Spinal cord (tissue), 10 donors: Measurements from ENCODE around the gene ALDH5A1. TPM values are rescaled to one million over a fixed set of nuclear protein-coding genes. Genes with fewer than 3 reads are reported as not detected.

Experiments
- DNase-seq, 6 donors: peaks; one replicate each; pipeline versions ENCODE4 v3.0.0 to v3.0.0-alpha.2; 2013 to 2015; ENCODE audit warnings: low spot score in 6 of 6, low read depth in 4 of 6
- H3K27ac ChIP-seq: one replicate; pipeline ENCODE4 v1.5.1; 2013; ENCODE audit warnings: low read depth, low read length, control low read depth
- H3K27me3 ChIP-seq: one replicate; pipeline ENCODE4 v1.6.1; 2013; ENCODE audit warnings: low read length; ENCODE audit not compliant: control insufficient read depth, insufficient read depth
- H3K36me3 ChIP-seq: one replicate; pipeline ENCODE4 v1.6.1; 2013; ENCODE audit warnings: low read length; ENCODE audit not compliant: control insufficient read depth, insufficient read depth
- H3K4me1 ChIP-seq: one replicate; pipeline ENCODE4 v1.6.1; 2013; ENCODE audit warnings: low read length; ENCODE audit not compliant: control insufficient read depth, insufficient read depth
- H3K4me3 ChIP-seq: one replicate; pipeline ENCODE4 v1.5.1; 2013; ENCODE audit warnings: low read depth, low read length, control low read depth
- H3K9me3 ChIP-seq: one replicate; pipeline ENCODE4 v1.6.1; 2013; ENCODE audit warnings: low read length; ENCODE audit not compliant: control insufficient read depth, insufficient read depth
- WGBS: methylation state at CpG from one replicate; pipeline ENCODE4 v1.1.5; 2013; ENCODE audit warnings: missing lambda C conversion rate; ENCODE audit not compliant: insufficient coverage; 5-methylcytosine and 5-hydroxymethylcytosine counted together
- polyA plus RNA-seq, 2 donors: library from polyadenylated mRNA; unstranded; fragments of 120-200 nt; gene quantifications; one replicate each; pipeline ENCODE4 v1.2.1, GENCODE V29; 2013; ENCODE audit not compliant: insufficient read length in 2 of 2
- total RNA-seq, 2 donors: library from RNA; depleted of rRNA in 1 of 2; stranded (reverse); fragments of 120-200 nt in 1 of 2; fragments of >200 nt in 1 of 2; gene quantifications; one replicate each; pipeline versions ENCODE4 v1.2.3 to v1.2.4, GENCODE V29; 2013 to 2014
- donor health status: healthy.

The ALDH5A1 gene
- total and polyA plus RNA-seq, 4 donors, result 22.4 to 68.3 (median 44.7) TPM

DNA sequence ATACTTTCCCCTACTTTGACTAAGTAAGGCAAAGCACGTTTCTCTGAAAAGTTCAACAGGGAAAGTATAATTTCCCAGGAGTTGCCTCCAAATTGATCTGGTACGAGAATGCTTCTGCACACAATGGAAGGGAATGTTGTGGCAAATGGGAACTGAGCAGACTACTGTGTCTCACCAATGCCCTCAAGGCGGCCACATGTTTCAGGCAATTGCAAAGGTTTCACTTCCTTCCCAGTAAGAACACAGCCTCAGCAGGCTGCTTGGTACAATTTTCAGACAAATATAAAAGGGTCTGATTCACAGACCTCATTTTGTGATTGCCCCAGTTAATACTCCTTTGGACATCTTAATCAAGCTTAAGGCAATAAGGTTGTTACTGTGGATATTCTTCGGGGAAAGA is 80.0 kb downstream of the ALDH5A1 start:
- peak in 1 of 6 donors; percentile 6 for DNase-seq
- WGBS, result 40% methylated on average over 1 of the region's 4 CpGs
- Histone ChIP-seq H3K9me3 (no peaks in the 10 kb centered on the region), H3K4me3 (no peak overlapping the region), H3K27me3 (no peaks in the 10 kb centered on the region), H3K36me3 (peaks cover 5% of the 10 kb centered on the region), H3K27ac (no peak overlapping the region), H3K4me1 (no peaks in the 10 kb centered on the region)

DNA sequence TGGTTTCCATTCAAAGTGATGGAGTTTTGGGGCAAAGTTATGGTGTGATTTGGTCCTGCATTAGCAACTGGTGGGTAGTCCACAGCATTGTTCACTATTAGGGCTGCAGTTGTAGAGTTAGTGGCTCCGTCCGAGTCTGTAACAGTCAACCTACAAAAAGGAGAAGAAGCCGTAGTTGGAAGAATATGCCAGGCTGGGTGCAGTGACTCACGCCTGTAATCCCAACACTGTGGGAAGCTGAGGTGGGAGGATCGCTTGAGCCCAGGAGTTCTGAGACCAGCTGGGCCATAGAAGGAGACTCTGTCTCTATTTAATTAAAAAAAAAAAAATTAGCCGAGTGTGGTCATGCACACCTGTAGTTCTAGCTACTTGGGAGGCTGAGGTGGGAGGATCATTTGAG is 81.7 kb downstream of the ALDH5A1 start:
- DNase-seq, result no peak
- Histone ChIP-seq H3K4me1 (no peaks in the 10 kb centered on the region), H3K27me3 (no peaks in the 10 kb centered on the region), H3K9me3 (no peaks in the 10 kb centered on the region), H3K36me3 (peaks cover 5% of the 10 kb centered on the region), H3K27ac (no peak overlapping the region), H3K4me3 (no peak overlapping the region)
- WGBS, result 94% methylated on average over 3 of the region's 6 CpGs

DNA sequence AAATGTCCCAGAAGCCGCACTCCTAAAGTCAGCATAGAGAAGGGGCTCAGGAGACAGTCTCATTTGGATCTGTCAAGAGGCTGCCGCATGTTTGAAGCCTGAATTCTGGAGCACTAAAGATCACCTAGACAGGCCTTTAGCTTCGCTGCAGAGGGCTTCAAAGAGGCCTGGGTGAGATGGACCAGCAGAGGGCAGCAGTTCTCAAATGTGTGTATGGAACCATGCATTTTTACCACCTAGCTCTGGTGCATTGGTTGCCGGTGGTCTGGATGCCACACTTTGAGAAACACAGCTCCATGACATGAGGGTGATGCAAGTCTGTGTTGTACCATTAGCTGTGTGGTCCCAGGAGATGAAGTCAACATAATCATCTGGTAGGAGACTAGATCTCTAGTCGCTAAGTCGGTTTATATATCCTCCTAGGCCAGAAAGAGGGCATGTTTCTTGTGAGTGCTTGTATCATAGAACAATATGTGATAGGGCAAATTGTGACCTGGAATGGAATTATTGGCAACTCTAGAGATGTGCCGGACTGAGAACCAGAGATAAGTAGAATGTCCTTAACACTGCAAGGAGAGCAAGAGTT is 86.4 kb downstream of the ALDH5A1 start:
- no peaks in the 10 kb centered on the region for H3K9me3 ChIP-seq
- no peak overlapping the region for H3K27ac ChIP-seq
- H3K36me3 ChIP-seq, result peaks cover 2% of the 10 kb centered on the region
- 61% methylated on average over 7 of the region's 7 CpGs for WGBS
- no peak overlapping the region for H3K4me3 ChIP-seq
- H3K27me3 ChIP-seq, result no peaks in the 10 kb centered on the region
- H3K4me1 ChIP-seq, result no peaks in the 10 kb centered on the region
- peak in 5 of 6 donors; percentile 48 to 91 (median 54) for DNase-seq

DNA sequence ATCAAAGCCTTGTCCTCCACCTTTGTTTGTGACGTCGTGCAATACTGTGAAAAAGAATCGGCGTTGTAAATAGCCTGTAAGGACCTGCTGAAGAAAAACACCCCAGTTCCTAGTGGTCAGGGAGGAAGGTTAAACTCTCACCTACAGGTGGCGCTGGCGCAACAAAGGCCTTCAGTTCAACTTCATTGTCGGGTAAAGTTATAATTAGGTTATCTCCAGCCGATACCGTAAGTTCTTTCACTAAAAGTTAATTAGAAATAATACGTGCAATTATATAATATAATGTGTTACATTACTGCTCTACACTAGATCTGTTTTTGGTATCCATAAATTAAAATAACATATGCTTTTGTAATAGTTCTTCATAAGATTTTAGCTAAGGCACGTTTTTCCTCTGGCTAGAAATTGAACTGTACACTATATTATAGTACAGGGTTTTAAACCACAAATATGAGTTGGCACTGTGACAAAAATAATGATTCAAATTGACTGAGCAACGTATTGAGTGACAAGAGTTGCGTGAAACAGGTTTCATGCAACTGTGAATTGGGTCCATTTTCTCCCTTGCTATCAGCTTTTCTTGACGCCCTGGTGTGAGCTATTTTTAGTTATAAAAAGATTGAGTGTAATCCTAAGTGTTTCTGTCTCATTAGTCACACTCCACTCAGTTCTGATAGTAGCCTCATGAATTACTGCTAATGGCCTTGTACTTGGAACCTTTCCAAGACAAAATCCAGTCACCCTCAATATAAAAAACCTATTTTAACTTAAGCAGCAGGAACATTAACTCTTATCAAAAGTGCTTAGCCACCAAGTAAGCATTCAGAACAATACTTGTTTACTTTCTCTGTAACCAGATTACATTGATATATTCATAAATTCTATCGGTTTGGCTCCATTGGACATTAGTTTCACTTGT is 89.0 kb downstream of the ALDH5A1 start:
- H3K27ac ChIP-seq, result no peak overlapping the region
- H3K27me3 ChIP-seq, result no peaks in the 10 kb centered on the region
- peaks cover 3% of the 10 kb centered on the region for H3K36me3 ChIP-seq
- H3K4me1 ChIP-seq, result no peaks in the 10 kb centered on the region
- no peaks in the 10 kb centered on the region for H3K9me3 ChIP-seq
- H3K4me3 ChIP-seq, result no peak overlapping the region
- 17% methylated on average over 2 of the region's 15 CpGs for WGBS
- DNase-seq, result peak; percentile 26 to 88 (median 59)

DNA sequence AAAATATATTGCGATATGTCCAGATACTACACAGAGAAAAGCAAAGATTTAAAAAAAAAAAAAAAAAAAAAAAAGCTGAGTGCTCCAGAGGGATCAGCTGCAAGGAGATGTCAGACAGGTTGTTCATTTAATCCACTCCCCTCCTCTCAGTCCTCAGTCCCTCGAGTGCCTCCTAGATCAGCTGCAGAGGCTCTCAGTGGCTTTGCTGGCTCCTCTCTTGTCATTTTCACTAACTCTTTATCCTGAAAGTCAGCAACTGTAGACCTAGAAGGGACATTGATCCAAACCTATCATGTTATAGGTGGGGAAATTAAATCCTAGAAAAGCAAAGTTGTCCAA is 89.6 kb downstream of the ALDH5A1 start:
- Histone ChIP-seq H3K9me3 (no peaks in the 10 kb centered on the region), H3K4me3 (no peak overlapping the region), H3K27ac (no peak overlapping the region), H3K4me1 (no peaks in the 10 kb centered on the region), H3K36me3 (peaks cover 3% of the 10 kb centered on the region), H3K27me3 (no peaks in the 10 kb centered on the region)
- 40% methylated on average over 1 of the region's 2 CpGs for WGBS
- peak in 2 of 6 donors; percentile 8 to 44 for DNase-seq

Other genes with a start within 250 kb of the ALDH5A1 start
- 1 to 10 TPM; 2.4 to 7.9 TPM for gene DCDC2, start 136.9 kb upstream of the ALDH5A1 start, total RNA-seq
- 1 to 10 TPM; 2.3 to 3.4 TPM for gene DCDC2, start 136.9 kb upstream of the ALDH5A1 start, polyA plus RNA-seq
- 10 to 100 TPM; 20.7 to 22.5 TPM for gene MRS2, start 92.0 kb upstream of the ALDH5A1 start, total RNA-seq
- 10 to 100 TPM; 22.8 to 25.4 TPM for gene MRS2, start 92.0 kb upstream of the ALDH5A1 start, polyA plus RNA-seq
- 10 to 100 TPM in 1 of 2 donors, 1 to 10 TPM in 1; 7.7 to 13.1 TPM for gene GPLD1, start 5.4 kb upstream of the ALDH5A1 start, total RNA-seq
- gene GPLD1, start 5.4 kb upstream of the ALDH5A1 start, polyA plus RNA-seq, result 10 to 100 TPM in 1 of 2 donors, 1 to 10 TPM in 1; 8.1 to 12.7 TPM
- 10 to 100 TPM in 1 of 2 donors, 1 to 10 TPM in 1; 5.3 to 11.0 TPM for gene KIAA0319, start 151.2 kb downstream of the ALDH5A1 start, total RNA-seq
- gene KIAA0319, start 151.2 kb downstream of the ALDH5A1 start, polyA plus RNA-seq, result 10 to 100 TPM; 10.2 to 11.3 TPM
- gene TDP2, start 171.9 kb downstream of the ALDH5A1 start, total RNA-seq, result 10 to 100 TPM; 25.3 to 31.9 TPM
- gene TDP2, start 171.9 kb downstream of the ALDH5A1 start, polyA plus RNA-seq, result 10 to 100 TPM; 37.2 to 39.1 TPM
- 10 to 100 TPM in 1 of 2 donors, 1 to 10 TPM in 1; 7.3 to 24.1 TPM for gene ACOT13, start 172.1 kb downstream of the ALDH5A1 start, total RNA-seq
- gene ACOT13, start 172.1 kb downstream of the ALDH5A1 start, polyA plus RNA-seq, result 10 to 100 TPM; 19.1 to 21.5 TPM
- 100 to 1,000 TPM; 109 to 122 TPM for gene C6orf62, start 224.2 kb downstream of the ALDH5A1 start, total RNA-seq
- gene C6orf62, start 224.2 kb downstream of the ALDH5A1 start, polyA plus RNA-seq, result 100 to 1,000 TPM; 147 to 193 TPM